GM19452 (cell line): Measurements from ENCODE around the gene PLCZ1.
"Not testable (repeated sequence)": the region's sequence is repeated elsewhere in the genome, so short reads cannot be mapped to it uniquely, and the experiment has no call there.

Experiments
- ATAC-seq: cut with Tn5 transposase; IDR thresholded peaks from one replicate; pipeline ENCODE4 v1.9.1; 2021; ENCODE audit not compliant: unreplicated experiment

PLCZ1 gene

GRCh38 chr12:18737819-18738218 is at the start of gene PLCZ1, which contains the start of gene CAPZA3:
PLCZ1 (minus strand) TSS chr12:18738012; CDS start chr12:18737371, 641 bp downstream.
CAPZA3 (plus strand) TSS chr12:18738119; CDS start chr12:18738269, 150 bp downstream.
- no peak for ATAC-seq

- ATAC-seq = not testable (repeated sequence)
Measured at GRCh38 chr12:18785465-18785864, 47.7 kb upstream of the PLCZ1 start.

- ATAC-seq = no peak
Measured at GRCh38 chr12:18782827-18783226, 45.0 kb upstream of the PLCZ1 start.

GRCh38 chr12:18766479-18766878 is 28.7 kb upstream of the PLCZ1 start:
- ATAC-seq = not testable (repeated sequence)

- ATAC-seq = no peak
Measured at GRCh38 chr12:18755341-18755740, 17.5 kb upstream of the PLCZ1 start.

GRCh38 chr12:18754124-18754707 is 16.4 kb upstream of the PLCZ1 start:
- ATAC-seq = no peak

- no peak for ATAC-seq
Measured at GRCh38 chr12:18753481-18754123, 15.8 kb upstream of the PLCZ1 start.

GRCh38 chr12:18752947-18753346 is 15.1 kb upstream of the PLCZ1 start:
- ATAC-seq = no peak

- no peak for ATAC-seq
Measured at GRCh38 chr12:18752280-18752920, 14.6 kb upstream of the PLCZ1 start.

GRCh38 chr12:18751866-18752265 is 14.1 kb upstream of the PLCZ1 start:
- ATAC-seq = no peak

- no peak for ATAC-seq
Measured at GRCh38 chr12:18750085-18750484, 12.3 kb upstream of the PLCZ1 start.

GRCh38 chr12:18749386-18749957 is 11.7 kb upstream of the PLCZ1 start:
- no peak for ATAC-seq

- no peak for ATAC-seq
Measured at GRCh38 chr12:18747895-18748294, 10.1 kb upstream of the PLCZ1 start.

- ATAC-seq = no peak
Measured at GRCh38 chr12:18731156-18731555, 6.7 kb downstream of the PLCZ1 start.

GRCh38 chr12:18723752-18724151 is 14.1 kb downstream of the PLCZ1 start:
- no peak for ATAC-seq

- ATAC-seq = no peak
Measured at GRCh38 chr12:18721452-18721851, 16.4 kb downstream of the PLCZ1 start.

- ATAC-seq = no peak
Measured at GRCh38 chr12:18720690-18721089, 17.1 kb downstream of the PLCZ1 start.

GRCh38 chr12:18719922-18720510 is 17.8 kb downstream of the PLCZ1 start:
- no peak for ATAC-seq

- no peak for ATAC-seq
Measured at GRCh38 chr12:18718462-18718861, 19.4 kb downstream of the PLCZ1 start.

GRCh38 chr12:18716236-18716635 is 21.6 kb downstream of the PLCZ1 start:
- no peak for ATAC-seq

GRCh38 chr12:18706798-18707197 is 31.0 kb downstream of the PLCZ1 start:
- ATAC-seq = no peak

GRCh38 chr12:18703911-18704310 is 33.9 kb downstream of the PLCZ1 start:
- no peak for ATAC-seq
